IMR-90 (cell line): ENCODE measurements around the gene BPGM. TPM values are rescaled to one million over a fixed set of nuclear protein-coding genes. Genes with fewer than 3 reads are reported as not detected.

Experiments used
- ATAC-seq: fragments of 200-7000 bp; cut with Tn5 transposase; 2 replicates; pipeline ENCODE4 v1.9.1; 2020; ENCODE audit warnings: low read depth, mild to moderate bottlenecking, moderate library complexity
- BruUV-seq: library from RNA; stranded (reverse); fragments of 400-500 nt; replicated peaks from 2 replicates; lab custom pipeline; 2021; lab: Mats Ljungman, UMichigan
- CTCF ChIA-PET: fragments of 300-600 bp; formaldehyde crosslinking; extraction: SDS; loops from one replicate; lab custom pipeline; 2021; ENCODE audit warnings: antibody characterized with exemption; lab: Yijun Ruan, JAX
- POLR2A ChIA-PET: fragments of 300-600 bp; sonication (Branson Sonifier 250); formaldehyde crosslinking; loops from one replicate; lab custom pipeline; 2022; ENCODE audit warnings: antibody characterized with exemption; ENCODE audit not compliant: unreplicated experiment; lab: Charles Lee
- DNase-seq: peaks from one replicate; pipeline ENCODE4 v3.0.0; 2013
- H2AFZ ChIP-seq: replicated peaks from 2 replicates; pipeline ENCODE3; 2013; ENCODE audit warnings: low read length, mild to moderate bottlenecking; ENCODE audit not compliant: poor library complexity
- H2AK5ac ChIP-seq: 2 replicates; pipeline ENCODE4 v1.6.1; 2013; ENCODE audit warnings: low read depth, low read length, inconsistent platforms
- H2AK9ac ChIP-seq: replicated peaks from 2 replicates; pipeline ENCODE3; 2013; ENCODE audit warnings: mild to moderate bottlenecking, low read depth, low read length, moderate library complexity; ENCODE audit not compliant: poor library complexity
- H2BK120ac ChIP-seq: 2 replicates; pipeline ENCODE4 v1.6.1; 2013; ENCODE audit warnings: low read depth, low read length, inconsistent platforms
- H2BK15ac ChIP-seq: 3 replicates; pipeline ENCODE4 v1.6.1; 2013; ENCODE audit warnings: low read depth, low read length, inconsistent platforms
- H2BK20ac ChIP-seq: 2 replicates; pipeline ENCODE4 v1.6.1; 2013; ENCODE audit warnings: low read depth, mild to moderate bottlenecking, inconsistent platforms, low read length, moderate library complexity
- H2BK5ac ChIP-seq: 2 replicates; pipeline ENCODE4 v1.6.1; 2013; ENCODE audit warnings: mild to moderate bottlenecking, low read depth, low read length, inconsistent platforms; ENCODE audit not compliant: poor library complexity, severe bottlenecking
- H3K14ac ChIP-seq: replicated peaks from 2 replicates; pipeline ENCODE4 v1.6.1; 2013; ENCODE audit warnings: low read depth, low read length, inconsistent platforms
- H3K18ac ChIP-seq: 2 replicates; pipeline ENCODE4 v1.6.1; 2013; ENCODE audit warnings: low read depth, low read length, control low read depth
- H3K23ac ChIP-seq: 2 replicates; pipeline ENCODE4 v1.6.1; 2013; ENCODE audit warnings: low read depth, low read length, inconsistent platforms
- H3K27ac ChIP-seq: 2 replicates; pipeline ENCODE4 v1.5.1; 2013; ENCODE audit warnings: mild to moderate bottlenecking, control low read depth, low read length; ENCODE audit not compliant: insufficient read depth
- H3K27me3 ChIP-seq: 2 replicates; pipeline ENCODE4 v1.6.1; 2013; ENCODE audit warnings: low read length; ENCODE audit not compliant: control insufficient read depth, insufficient read depth
- H3K36me3 ChIP-seq: 2 replicates; pipeline ENCODE4 v1.6.1; 2013; ENCODE audit warnings: low read length, mixed read lengths; ENCODE audit not compliant: control insufficient read depth, insufficient read depth
- H3K4ac ChIP-seq: 2 replicates; pipeline ENCODE4 v1.6.1; 2013; ENCODE audit warnings: low read depth, low read length, inconsistent platforms
- H3K4me1 ChIP-seq: 2 replicates; pipeline ENCODE4 v1.6.1; 2013; ENCODE audit warnings: low read length, mixed read lengths; ENCODE audit not compliant: control insufficient read depth, insufficient read depth
- H3K4me2 ChIP-seq: 2 replicates; pipeline ENCODE4 v1.6.1; 2013; ENCODE audit warnings: low read depth, mild to moderate bottlenecking, control low read depth, low read length, moderate library complexity
- H3K4me3 ChIP-seq: 2 replicates; pipeline ENCODE4 v1.5.1; 2013; ENCODE audit warnings: low read depth, mild to moderate bottlenecking, control low read depth, low read length, moderate library complexity; ENCODE audit not compliant: insufficient read depth
- H3K56ac ChIP-seq: 2 replicates; pipeline ENCODE4 v1.6.1; 2013; ENCODE audit warnings: low read length, inconsistent platforms; ENCODE audit not compliant: insufficient read depth; ENCODE audit errors: extremely low read depth
- H3K79me1 ChIP-seq, 2 experiments: 2 replicates each; pipeline ENCODE4 v1.6.1; 2013; ENCODE audit warnings: low read length in 2 of 2, inconsistent platforms in 1 of 2, low read depth in 1 of 2
- H3K9ac ChIP-seq: 2 replicates; pipeline ENCODE4 v1.6.1; 2013; ENCODE audit warnings: low read depth, low read length, control low read depth
- H3K9me1 ChIP-seq: 2 replicates; pipeline ENCODE4 v1.6.1; 2013; ENCODE audit warnings: low read length, inconsistent platforms; ENCODE audit not compliant: insufficient read depth
- H3K9me3 ChIP-seq: 2 replicates; pipeline ENCODE4 v1.6.1; 2013; ENCODE audit warnings: low read length; ENCODE audit not compliant: control insufficient read depth, insufficient read depth
- H4K20me1 ChIP-seq: 2 replicates; pipeline ENCODE4 v1.6.1; 2013; ENCODE audit warnings: low read length, inconsistent platforms; ENCODE audit not compliant: insufficient read depth
- H4K5ac ChIP-seq: 2 replicates; pipeline ENCODE4 v1.6.1; 2013; ENCODE audit warnings: mild to moderate bottlenecking, low read depth, low read length, control low read depth
- H4K8ac ChIP-seq, 2 experiments: 2 replicates each; pipeline ENCODE4 v1.6.1; 2013; ENCODE audit warnings: low read depth in 2 of 2, low read length in 2 of 2, control low read depth in 1 of 2, inconsistent platforms in 1 of 2
- H4K91ac ChIP-seq: 2 replicates; pipeline ENCODE4 v1.6.1; 2013; ENCODE audit warnings: low read depth, low read length, inconsistent platforms; ENCODE audit not compliant: insufficient read depth
- FOS ChIP-seq: fragments of 150-350 bp; IDR thresholded peaks from 2 replicates; pipeline ENCODE4 v1.6.1; 2016; ENCODE audit warnings: low read depth, low read length
- NFE2L2 ChIP-seq: fragments of 150-350 bp; IDR thresholded peaks from 2 replicates; pipeline ENCODE4 v1.6.1; 2016; ENCODE audit warnings: low read depth, mild to moderate bottlenecking, low read length
- RCOR1 ChIP-seq: IDR thresholded peaks from 2 replicates; pipeline ENCODE4 v1.6.1; 2012; ENCODE audit warnings: mild to moderate bottlenecking, low read length, improper control_type of control experiment; ENCODE audit not compliant: insufficient replicate concordance
- WGBS, 2 experiments: methylation state at CpG; one replicate each; pipeline versions ENCODE4 v1.1.5 to v1.1.7; 2013; ENCODE audit warnings: missing lambda C conversion rate in 2 of 2; ENCODE audit not compliant: insufficient read length in 1 of 2; ENCODE audit errors: extremely low coverage in 2 of 2; 5-methylcytosine and 5-hydroxymethylcytosine counted together
- dilution Hi-C: fragments of 300-500 bp; cut with HindIII; formaldehyde crosslinking; loops from one replicate; pipeline ENCODE4 v1.14.3; 2018; ENCODE audit warnings: low sequenced_read_pairs; ENCODE audit not compliant: unreplicated experiment
- in situ Hi-C: fragments of 300-500 bp; cut with MboI; formaldehyde crosslinking; loops from 3 replicates; pipeline ENCODE4 v1.14.3; 2019; ENCODE audit warnings: low sequenced_read_pairs, inconsistent platforms, mixed read lengths
- intact Hi-C: fragments of 100-400 bp; cut with micrococcal nuclease; formaldehyde crosslinking; loops from 2 replicates; pipeline ENCODE4 v1.10.0; 2022
- polyA plus RNA-seq, 3 experiments: library from polyadenylated mRNA; depleted of rRNA; stranded (reverse); fragments of >200 nt; gene quantifications; 2 replicates each; pipeline ENCODE4 v1.2.3, GENCODE V29; 2012; ENCODE audit warnings: low replicate concordance in 1 of 3
- total RNA-seq: library from RNA; depleted of rRNA; stranded (reverse); fragments of >200 nt; gene quantifications from 2 replicates; pipeline ENCODE4 v1.2.3, GENCODE V29; 2012

The BPGM gene
- total and polyA plus RNA-seq, 2 of the 4 experiments (the other 2 are of a cell fraction): 18.8 to 20.0 TPM

DNA sequence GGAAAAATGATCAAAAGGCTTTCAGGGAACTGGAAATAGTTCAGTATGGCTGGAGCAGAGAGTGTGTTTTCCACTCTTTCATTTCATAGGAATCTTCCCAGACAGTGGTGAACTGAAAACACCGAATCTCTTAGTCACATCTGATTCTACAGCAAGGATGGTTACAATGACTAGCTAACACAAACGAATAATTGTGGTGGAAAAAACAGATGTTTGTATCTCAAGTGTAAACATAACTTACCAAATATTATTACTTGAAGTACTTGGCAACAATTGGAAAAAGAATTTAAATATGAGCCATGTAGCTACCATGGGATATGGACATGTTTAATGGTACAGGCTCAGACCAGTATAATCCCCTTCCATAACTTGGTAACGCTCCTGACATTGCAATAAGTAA is 21.1 kb upstream of the BPGM start:
- in situ Hi-C loops (no loop called here), dilution Hi-C loops (no loop called here), intact Hi-C loops (no loop called here)
- Histone ChIP-seq H3K4me1 (no peaks in the 10 kb centered on the region), H3K4me2 (peak overlapping the region; percentile 28; the same call in 1 of the 2 replicates), H4K8ac (no peak overlapping the region), H2AK5ac (no peak overlapping the region), H2BK20ac (no peak overlapping the region), H3K27me3 (no peaks in the 10 kb centered on the region), H3K14ac (no peak overlapping the region), H3K18ac (no peak overlapping the region), H2BK15ac (no peak overlapping the region), H2AK9ac (no peak overlapping the region), H4K5ac (no peak overlapping the region), H4K20me1 (no peaks in the 10 kb centered on the region), H3K4me3 (no peak overlapping the region), H2AFZ (no peak overlapping the region), H3K56ac (no peak overlapping the region), H2BK5ac (no peak overlapping the region), H3K79me1 (no peaks in the 10 kb centered on the region), H3K36me3 (no peaks in the 10 kb centered on the region), H2BK120ac (no peak overlapping the region), H4K91ac (no peak overlapping the region), H3K4ac (no peak overlapping the region), H3K9me1 (peaks cover 4% of the 10 kb centered on the region; the same call in 1 of the 2 replicates), H3K9me3 (no peaks in the 10 kb centered on the region), H3K23ac (no peak overlapping the region), H3K9ac (no peak overlapping the region), H3K27ac (no peak overlapping the region; the same call in 1 of the 2 replicates)
- CTCF ChIA-PET: no interaction called here
- no TSS peak for BruUV-seq
- no CpG with 5 or more reads among the region's 3 CpGs for WGBS, 2 experiments
- TF ChIP-seq NFE2L2: no peak
- no peak for TF ChIP-seq RCOR1
- TF ChIP-seq FOS: peak; percentile 54
- ATAC-seq (peak; percentile 92), DNase-seq (peak; percentile 93)
- POLR2A ChIA-PET: interaction anchor here (1.0 kb wide), 1 partner anchor 12 kb away, joined by 3 read pairs; no protein-coding TSS in a partner anchor
